ENCODE results near the gene FLT1.

- TF ChIP-seq RFX5 (IDR thresholded peaks at IDR 0.05), result no peak
- TF ChIP-seq, protein P1, sequence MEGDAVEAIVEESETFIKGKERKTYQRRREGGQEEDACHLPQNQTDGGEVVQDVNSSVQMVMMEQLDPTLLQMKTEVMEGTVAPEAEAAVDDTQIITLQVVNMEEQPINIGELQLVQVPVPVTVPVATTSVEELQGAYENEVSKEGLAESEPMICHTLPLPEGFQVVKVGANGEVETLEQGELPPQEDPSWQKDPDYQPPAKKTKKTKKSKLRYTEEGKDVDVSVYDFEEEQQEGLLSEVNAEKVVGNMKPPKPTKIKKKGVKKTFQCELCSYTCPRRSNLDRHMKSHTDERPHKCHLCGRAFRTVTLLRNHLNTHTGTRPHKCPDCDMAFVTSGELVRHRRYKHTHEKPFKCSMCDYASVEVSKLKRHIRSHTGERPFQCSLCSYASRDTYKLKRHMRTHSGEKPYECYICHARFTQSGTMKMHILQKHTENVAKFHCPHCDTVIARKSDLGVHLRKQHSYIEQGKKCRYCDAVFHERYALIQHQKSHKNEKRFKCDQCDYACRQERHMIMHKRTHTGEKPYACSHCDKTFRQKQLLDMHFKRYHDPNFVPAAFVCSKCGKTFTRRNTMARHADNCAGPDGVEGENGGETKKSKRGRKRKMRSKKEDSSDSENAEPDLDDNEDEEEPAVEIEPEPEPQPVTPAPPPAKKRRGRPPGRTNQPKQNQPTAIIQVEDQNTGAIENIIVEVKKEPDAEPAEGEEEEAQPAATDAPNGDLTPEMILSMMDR (IDR thresholded peaks at IDR 0.05), result no peak
- no peak for TF ChIP-seq RARB (CRISPR knock-in tag; IDR thresholded peaks at IDR 0.05)
- TF ChIP-seq POLR2A (IDR thresholded peaks at IDR 0.05; ENCODE audit: low read length), result no peak
- no peak for TF ChIP-seq POLR2AphosphoS2 (conservative IDR thresholded peaks at IDR 0.05; ENCODE audit: low read length)
- TF ChIP-seq EHMT2 (IDR thresholded peaks at IDR 0.05; ENCODE audit: low read depth), result no peak
- TF ChIP-seq RCOR1 (IDR thresholded peaks at IDR 0.05; ENCODE audit: low read depth, low read length), result no peak
- no peak for TF ChIP-seq KDM1A (IDR thresholded peaks at IDR 0.05; ENCODE audit: low read depth)
- no peak for TF ChIP-seq CHD2 (IDR thresholded peaks at IDR 0.05; ENCODE audit: low read length, partially characterized antibody)
- no peak for TF ChIP-seq HDAC2 (IDR thresholded peaks at IDR 0.05)
- TF ChIP-seq RAD21 (conservative IDR thresholded peaks at IDR 0.05 in 1 of 2, IDR thresholded peaks at IDR 0.05 in 1 of 2), result no peak
- TF ChIP-seq USF2 (IDR thresholded peaks at IDR 0.05), result no peak
- TF ChIP-seq BCL3 (IDR thresholded peaks at IDR 0.05), result no peak
These were observed 178.8 kb downstream of the FLT1 start for GRCh38 chr13:28316129-28316528.

Data from A549 (cell line).